Left lung (tissue), 10 donors: ENCODE data around the gene PAX2. TPM values are rescaled to one million over a fixed set of nuclear protein-coding genes. Genes with fewer than 3 reads are reported as not detected.

ENCODE experiments used
- ATAC-seq: fragments of 200-7000 bp; cut with Tn5 transposase; one replicate; pipeline ENCODE4 v1.9.1; 2020; ENCODE audit warnings: moderate library complexity
- DNase-seq, 4 donors: peaks; one replicate each; pipeline ENCODE4 v3.0.0-alpha.2; 2013 to 2020
- H3K27ac ChIP-seq, 2 donors: fragments of 200-600 bp; sonication (generic) in 1 of 2; one replicate each; pipeline versions ENCODE4 v1.5.0 to v1.8.0; 2020 to 2021
- H3K27me3 ChIP-seq, 2 donors: fragments of 200-600 bp; sonication (generic) in 1 of 2; one replicate each; pipeline versions ENCODE4 v1.5.0 to v1.8.0; 2020 to 2021
- H3K36me3 ChIP-seq, 2 donors: fragments of 200-600 bp; sonication (generic) in 1 of 2; one replicate each; pipeline versions ENCODE4 v1.5.0 to v1.8.0; 2020 to 2021
- H3K4me1 ChIP-seq, 2 donors: fragments of 200-600 bp; one replicate each; pipeline ENCODE4 v1.8.0; 2021
- H3K4me3 ChIP-seq, 2 donors: fragments of 200-600 bp; sonication (generic) in 1 of 2; one replicate each; pipeline versions ENCODE4 v1.5.0 to v1.8.0; 2020 to 2021; ENCODE audit warnings: mild to moderate bottlenecking in 1 of 2
- H3K9me3 ChIP-seq, 2 donors: fragments of 200-600 bp; sonication (generic) in 1 of 2; one replicate each; pipeline versions ENCODE4 v1.5.0 to v1.8.0; 2020 to 2021
- CTCF ChIP-seq, 2 donors: fragments of 200-600 bp; sonication (generic) in 1 of 2; IDR thresholded peaks; one replicate each; pipeline versions ENCODE4 v1.5.0 to v1.8.0; 2021; ENCODE audit warnings: antibody characterized with exemption in 2 of 2
- intact Hi-C, 2 donors: fragments of 100-400 bp; cut with DNase I; formaldehyde crosslinking; loops; one replicate each; pipeline versions ENCODE4 v1.11.2 to v1.14.2; 2022
- polyA plus RNA-seq, 6 donors: library from polyadenylated mRNA; unstranded; fragments of 120-200 nt; gene quantifications; one replicate each; pipeline ENCODE4 v1.2.1, GENCODE V29; 2013; ENCODE audit not compliant: insufficient read length in 6 of 6
- total RNA-seq, 2 donors: library from RNA; stranded (reverse); fragmentation: NEBNext Ultra II Directional; extraction: Animal tissue kit (Norgen Biotek cat#: 25700); gene quantifications; one replicate each; pipeline ENCODE4 v1.2.1, GENCODE V29; 2021
- donor health status: DM: no; HTN: yes; CAD: no.
- donor health status: DM: no; HTN: no; CAD: no.

The PAX2 gene
- total and polyA plus RNA-seq, 8 donors: 0.18 to 1.2 (median 0.47) TPM; not detected in 3

- H3K27me3 ChIP-seq: peaks cover 5 to 89% of the 10 kb centered on the region in 2 donors
These were observed 22.0 kb downstream of the PAX2 start for GRCh38 chr10:100767422-100767775.

GRCh38 chr10:100769481-100769880 is 24.1 kb downstream of the PAX2 start:
- ATAC-seq: no peak
- H3K9me3 ChIP-seq: no peaks in the 10 kb centered on the region
- H3K27ac ChIP-seq: no peak overlapping the region
- no peaks in the 10 kb centered on the region for H3K4me1 ChIP-seq
- no peaks in the 10 kb centered on the region for H3K36me3 ChIP-seq
- H3K4me3 ChIP-seq: no peak overlapping the region
- H3K27me3 ChIP-seq: peaks cover 5 to 82% of the 10 kb centered on the region in 2 donors
- no peak for DNase-seq
- intact Hi-C loops: no loop called here
- TF ChIP-seq CTCF (IDR thresholded peaks at IDR 0.05): no peak

More at GRCh38 chr10:100767422-100767775, 22.0 kb downstream of the PAX2 start:
- ATAC-seq (no peak), DNase-seq (no peak)
- Histone ChIP-seq H3K4me1 (no peaks in the 10 kb centered on the region), H3K27ac (no peak overlapping the region), H3K9me3 (no peaks in the 10 kb centered on the region), H3K36me3 (no peaks in the 10 kb centered on the region), H3K4me3 (no peak overlapping the region)
- intact Hi-C loops: no loop called here
- no peak for TF ChIP-seq CTCF (IDR thresholded peaks at IDR 0.05)

- Histone ChIP-seq H3K4me1 (no peaks in the 10 kb centered on the region), H3K4me3 (no peak overlapping the region), H3K9me3 (no peaks in the 10 kb centered on the region), H3K27ac (no peak overlapping the region), H3K27me3 (peaks cover 0 to 84% of the 10 kb centered on the region in 2 donors), H3K36me3 (no peaks in the 10 kb centered on the region)
- intact Hi-C loops: no loop called here
- DNase-seq (no peak), ATAC-seq (no peak)
- no peak for TF ChIP-seq CTCF (IDR thresholded peaks at IDR 0.05)
These were observed 28.3 kb downstream of the PAX2 start for GRCh38 chr10:100773646-100774045.

GRCh38 chr10:100774223-100774622 is 28.8 kb downstream of the PAX2 start:
- ATAC-seq: no peak
- DNase-seq: peak in 1 of 4 donors; percentile 60
- Histone ChIP-seq H3K4me1 (no peaks in the 10 kb centered on the region), H3K4me3 (no peak overlapping the region), H3K36me3 (no peaks in the 10 kb centered on the region), H3K9me3 (no peaks in the 10 kb centered on the region), H3K27me3 (peaks cover 0 to 84% of the 10 kb centered on the region in 2 donors), H3K27ac (no peak overlapping the region)
- no peak for TF ChIP-seq CTCF (IDR thresholded peaks at IDR 0.05)
- intact Hi-C loops: no loop called here

GRCh38 chr10:100774876-100775275 is 29.5 kb downstream of the PAX2 start:
- TF ChIP-seq CTCF (IDR thresholded peaks at IDR 0.05): no peak
- DNase-seq: no peak
- peaks cover 0 to 84% of the 10 kb centered on the region in 2 donors for H3K27me3 ChIP-seq

More at GRCh38 chr10:100774876-100775275, 29.5 kb downstream of the PAX2 start:
- intact Hi-C loops: no loop called here
- H3K4me3 ChIP-seq: no peak overlapping the region
- ATAC-seq: no peak
- H3K27ac ChIP-seq: no peak overlapping the region
- H3K4me1 ChIP-seq: no peaks in the 10 kb centered on the region
- H3K9me3 ChIP-seq: no peaks in the 10 kb centered on the region
- H3K36me3 ChIP-seq: no peaks in the 10 kb centered on the region
